Measurements from ENCODE around the gene CDK19.
"Not testable (repeated sequence)": the region's sequence is repeated elsewhere in the genome, so short reads cannot be mapped to it uniquely, and the experiment has no call there.

- TF ChIP-seq CTCF (optimal IDR thresholded peaks at IDR 0.05 in 1 of 3, IDR thresholded peaks at IDR 0.05 in 1 of 3, conservative IDR thresholded peaks at IDR 0.05 in 1 of 3; ENCODE audit: extremely low read depth in 1 of 3, insufficient read depth in 2 of 3, low read length in 3 of 3); EZH2 (IDR thresholded peaks at IDR 0.05; ENCODE audit: low read length): not testable (repeated sequence)
Measured at GRCh38 chr6:110600640-110601039, 214.6 kb downstream of the CDK19 start.
